GM19397 (cell line): ENCODE measurements around the gene HINT1.
"Not testable (repeated sequence)": the region's sequence is repeated elsewhere in the genome, so short reads cannot be mapped to it uniquely, and the experiment has no call there.

Experiments
- ATAC-seq: cut with Tn5 transposase; IDR thresholded peaks from one replicate; pipeline ENCODE4 v1.9.1; 2021; ENCODE audit warnings: mild to moderate bottlenecking, moderate library complexity; ENCODE audit not compliant: unreplicated experiment

Gene HINT1

GRCh38 chr5:131171276-131171810, 6.3 kb upstream of the HINT1 start:
- no peak for ATAC-seq

- peak; percentile 99 for ATAC-seq
Observed at GRCh38 chr5:131170540-131171275, 5.7 kb upstream of the HINT1 start, which contains the start of gene LYRM7. Gene LYRM7, plus strand, starts transcription at chr5:131170944. Its CDS starts 77 bp downstream, at chr5:131171021.

GRCh38 chr5:131169810-131170539, 4.9 kb upstream of the HINT1 start:
- no peak for ATAC-seq

- no peak for ATAC-seq
Observed at GRCh38 chr5:131167615-131168014, 2.6 kb upstream of the HINT1 start.

GRCh38 chr5:131164191-131165118, 601 bp downstream of the HINT1 start:
- ATAC-seq: peak; percentile 76

- no peak for ATAC-seq
Observed at GRCh38 chr5:131163276-131164119, 1.6 kb downstream of the HINT1 start.

- no peak for ATAC-seq
Observed at GRCh38 chr5:131160134-131160533, 4.9 kb downstream of the HINT1 start.

GRCh38 chr5:131156957-131157356, 8.1 kb downstream of the HINT1 start:
- ATAC-seq: no peak

- no peak for ATAC-seq
Observed at GRCh38 chr5:131156385-131156784, 8.7 kb downstream of the HINT1 start.

- no peak for ATAC-seq
Observed at GRCh38 chr5:131151216-131151615, 13.8 kb downstream of the HINT1 start.

- ATAC-seq: no peak
Observed at GRCh38 chr5:131150408-131150807, 14.6 kb downstream of the HINT1 start.

GRCh38 chr5:131148835-131149234, 16.2 kb downstream of the HINT1 start:
- no peak for ATAC-seq

GRCh38 chr5:131147258-131147657, 17.8 kb downstream of the HINT1 start:
- ATAC-seq: no peak

GRCh38 chr5:131142970-131143617, 22.0 kb downstream of the HINT1 start:
- ATAC-seq: no peak

GRCh38 chr5:131139321-131139720, 25.7 kb downstream of the HINT1 start:
- no peak for ATAC-seq

GRCh38 chr5:131138406-131138805, 26.6 kb downstream of the HINT1 start:
- not testable (repeated sequence) for ATAC-seq

- ATAC-seq: not testable (repeated sequence)
Observed at GRCh38 chr5:131133091-131133490, 32.0 kb downstream of the HINT1 start.

- no peak for ATAC-seq
Observed at GRCh38 chr5:131129306-131129705, 35.8 kb downstream of the HINT1 start.

- not testable (repeated sequence) for ATAC-seq
Observed at GRCh38 chr5:131127244-131127643, 37.8 kb downstream of the HINT1 start.
